VCaP (cell line): Measurements from ENCODE around the gene ZKSCAN7.
"Not testable (repeated sequence)": the region's sequence is repeated elsewhere in the genome, so short reads cannot be mapped to it uniquely, and the experiment has no call there.

ENCODE experiments used
- H3K27ac ChIP-seq: fragments of 450-650 bp; 2 replicates; pipeline ENCODE4 v1.5.1; 2017
- CTCF ChIP-seq: fragments of 450-650 bp; conservative IDR thresholded peaks from 2 replicates; pipeline ENCODE4 v1.5.1; 2017; ENCODE audit warnings: mild to moderate bottlenecking, moderate library complexity

ZKSCAN7 gene

GRCh38 chr3:44516230-44516629, 38.8 kb upstream of the ZKSCAN7 start:
- H3K27ac ChIP-seq: no peak overlapping the region
- no peak for TF ChIP-seq CTCF

- TF ChIP-seq CTCF: no peak
- no peak overlapping the region for H3K27ac ChIP-seq
Observed at GRCh38 chr3:44518782-44519156, 36.2 kb upstream of the ZKSCAN7 start.

GRCh38 chr3:44521721-44522120, 33.3 kb upstream of the ZKSCAN7 start:
- H3K27ac ChIP-seq: no peak overlapping the region
- TF ChIP-seq CTCF: no peak

- no peak for TF ChIP-seq CTCF
- no peak overlapping the region for H3K27ac ChIP-seq
Observed at GRCh38 chr3:44522494-44522933, 32.5 kb upstream of the ZKSCAN7 start.

GRCh38 chr3:44525060-44525459, 29.9 kb upstream of the ZKSCAN7 start:
- H3K27ac ChIP-seq: no peak overlapping the region
- TF ChIP-seq CTCF: no peak

GRCh38 chr3:44529927-44530326, 25.1 kb upstream of the ZKSCAN7 start:
- no peak overlapping the region for H3K27ac ChIP-seq
- peak; percentile 79 for TF ChIP-seq CTCF

- TF ChIP-seq CTCF: no peak
- no peak overlapping the region for H3K27ac ChIP-seq
Observed at GRCh38 chr3:44530911-44531310, 24.1 kb upstream of the ZKSCAN7 start.

- not testable (repeated sequence) for H3K27ac ChIP-seq
Observed at GRCh38 chr3:44534659-44535058, 20.3 kb upstream of the ZKSCAN7 start.
